GM10248 (cell line): ENCODE data around the gene IQCK.
A peak's percentile ranks its signal among the peaks of the same experiment; 100 is the strongest.

Source experiments
- CTCF ChIA-PET: fragments of 300-600 bp; sonication (Branson Sonifier 250); formaldehyde crosslinking; extraction: SDS; loops from one replicate; lab custom pipeline; 2021; ENCODE audit warnings: antibody characterized with exemption; lab: Yijun Ruan, JAX
- POLR2A ChIA-PET: fragments of 350-650 bp; sonication (Branson Sonifier 250); formaldehyde crosslinking; extraction: SDS; loops from one replicate; lab custom pipeline; 2020; ENCODE audit warnings: antibody characterized with exemption; lab: Yijun Ruan, JAX
- DNase-seq: peaks from one replicate; pipeline ENCODE4 v3.0.0; 2012; ENCODE audit errors: extremely low spot score
- TF ChIP-seq, protein P1 (sequence below): IDR thresholded peaks from 2 replicates; pipeline ENCODE4 v1.5.1; 2012; ENCODE audit warnings: mild to moderate bottlenecking, low read depth; ENCODE audit errors: extremely low read depth, missing control alignments, control extremely low read depth

The IQCK gene

DNA sequence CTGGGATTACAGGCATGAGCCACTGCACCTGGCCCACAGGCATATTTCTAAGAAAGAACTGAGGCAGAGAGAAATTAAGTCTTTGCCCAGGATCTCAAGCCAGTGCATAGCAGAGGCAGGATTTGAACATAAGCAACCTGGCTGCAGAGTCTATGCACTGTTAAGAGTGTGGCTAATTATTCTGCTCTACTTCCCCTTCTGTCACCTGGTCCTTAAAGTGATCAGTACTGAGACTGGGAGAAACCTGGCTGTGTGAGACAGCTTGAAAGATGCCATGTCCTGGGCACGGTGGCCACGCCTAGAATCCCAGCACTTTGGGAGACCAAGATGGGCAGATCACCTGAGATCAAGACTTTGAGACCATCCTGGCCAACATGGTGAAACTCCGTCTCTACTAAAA lies 58.1 kb downstream of the IQCK start:
- ChIA-PET POLR2A (no interaction called here), CTCF (no interaction called here)
- TF ChIP-seq, protein P1, sequence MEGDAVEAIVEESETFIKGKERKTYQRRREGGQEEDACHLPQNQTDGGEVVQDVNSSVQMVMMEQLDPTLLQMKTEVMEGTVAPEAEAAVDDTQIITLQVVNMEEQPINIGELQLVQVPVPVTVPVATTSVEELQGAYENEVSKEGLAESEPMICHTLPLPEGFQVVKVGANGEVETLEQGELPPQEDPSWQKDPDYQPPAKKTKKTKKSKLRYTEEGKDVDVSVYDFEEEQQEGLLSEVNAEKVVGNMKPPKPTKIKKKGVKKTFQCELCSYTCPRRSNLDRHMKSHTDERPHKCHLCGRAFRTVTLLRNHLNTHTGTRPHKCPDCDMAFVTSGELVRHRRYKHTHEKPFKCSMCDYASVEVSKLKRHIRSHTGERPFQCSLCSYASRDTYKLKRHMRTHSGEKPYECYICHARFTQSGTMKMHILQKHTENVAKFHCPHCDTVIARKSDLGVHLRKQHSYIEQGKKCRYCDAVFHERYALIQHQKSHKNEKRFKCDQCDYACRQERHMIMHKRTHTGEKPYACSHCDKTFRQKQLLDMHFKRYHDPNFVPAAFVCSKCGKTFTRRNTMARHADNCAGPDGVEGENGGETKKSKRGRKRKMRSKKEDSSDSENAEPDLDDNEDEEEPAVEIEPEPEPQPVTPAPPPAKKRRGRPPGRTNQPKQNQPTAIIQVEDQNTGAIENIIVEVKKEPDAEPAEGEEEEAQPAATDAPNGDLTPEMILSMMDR, result no peak
- DNase-seq, result peak; percentile 17

DNA sequence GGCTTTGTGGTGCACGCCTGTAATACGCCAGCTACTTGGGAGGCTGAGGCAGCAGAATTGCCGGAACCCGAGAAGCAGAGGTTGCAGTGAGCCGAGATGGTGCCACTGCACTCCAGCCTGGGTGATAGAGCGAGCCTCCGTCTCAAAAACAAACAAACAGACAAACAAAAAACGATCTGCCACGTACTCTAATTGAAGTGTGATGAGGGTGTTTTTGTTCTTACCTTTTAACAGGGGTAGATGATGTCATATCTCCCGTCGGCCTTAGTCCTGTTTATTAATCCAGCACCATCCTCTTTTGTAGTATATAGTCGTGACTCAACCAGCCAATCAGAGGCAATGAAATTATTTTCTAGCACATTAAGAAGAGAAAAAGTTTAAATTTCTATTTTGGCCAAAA lies 58.5 kb downstream of the IQCK start:
- ChIA-PET CTCF (no interaction called here), POLR2A (no interaction called here)
- TF ChIP-seq, protein P1, result no peak
- no peak for DNase-seq

DNA sequence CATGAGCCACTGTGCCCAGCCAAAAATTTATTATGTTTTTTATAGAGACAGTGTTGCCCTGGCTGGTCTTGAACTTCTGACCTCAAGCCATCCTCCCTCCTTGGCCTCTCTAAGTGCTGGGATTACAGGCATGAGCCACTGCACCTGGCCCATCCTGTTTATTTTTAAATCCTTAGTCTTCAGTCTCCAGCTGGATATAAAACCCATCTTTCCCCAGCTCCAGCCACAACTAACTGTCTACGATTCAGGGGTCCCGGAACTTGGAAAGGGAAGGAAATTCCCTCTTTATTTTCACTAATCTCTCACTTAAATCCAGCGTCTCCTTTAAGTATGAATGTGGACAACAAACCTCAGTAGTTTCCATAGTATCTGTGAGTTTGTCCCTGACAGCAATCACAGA lies 62.2 kb downstream of the IQCK start:
- no peak for DNase-seq
- TF ChIP-seq, protein P1, result no peak
- POLR2A ChIA-PET, result no interaction called here
- CTCF ChIA-PET, result interaction anchor here (2.0 kb wide), 1 partner anchor 8 kb away, joined by 4 read pairs; no protein-coding TSS in a partner anchor

DNA sequence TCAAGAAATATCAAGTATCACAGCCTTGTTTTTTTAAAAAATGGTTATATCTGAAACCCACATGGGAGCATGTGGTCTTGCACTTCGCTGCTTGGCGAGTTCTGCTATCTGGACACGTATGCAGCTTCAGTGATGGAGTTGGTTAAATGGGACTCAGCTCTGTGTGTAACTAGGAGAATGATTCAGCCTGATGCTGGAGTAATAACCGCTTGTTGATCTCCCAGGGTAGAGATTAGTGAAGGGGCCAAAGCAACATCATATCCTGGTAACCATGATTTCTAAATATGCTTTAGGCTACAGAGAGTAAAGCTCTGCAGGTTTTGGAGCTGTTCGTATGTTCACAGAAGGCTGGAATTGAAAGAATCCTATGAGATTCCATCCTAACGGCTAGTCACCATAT lies 63.2 kb downstream of the IQCK start:
- TF ChIP-seq, protein P1, result no peak
- POLR2A ChIA-PET, result no interaction called here
- CTCF ChIA-PET, result interaction anchor here (2.0 kb wide), 1 partner anchor 9 kb away, joined by 4 read pairs; no protein-coding TSS in a partner anchor
- no peak for DNase-seq

DNA sequence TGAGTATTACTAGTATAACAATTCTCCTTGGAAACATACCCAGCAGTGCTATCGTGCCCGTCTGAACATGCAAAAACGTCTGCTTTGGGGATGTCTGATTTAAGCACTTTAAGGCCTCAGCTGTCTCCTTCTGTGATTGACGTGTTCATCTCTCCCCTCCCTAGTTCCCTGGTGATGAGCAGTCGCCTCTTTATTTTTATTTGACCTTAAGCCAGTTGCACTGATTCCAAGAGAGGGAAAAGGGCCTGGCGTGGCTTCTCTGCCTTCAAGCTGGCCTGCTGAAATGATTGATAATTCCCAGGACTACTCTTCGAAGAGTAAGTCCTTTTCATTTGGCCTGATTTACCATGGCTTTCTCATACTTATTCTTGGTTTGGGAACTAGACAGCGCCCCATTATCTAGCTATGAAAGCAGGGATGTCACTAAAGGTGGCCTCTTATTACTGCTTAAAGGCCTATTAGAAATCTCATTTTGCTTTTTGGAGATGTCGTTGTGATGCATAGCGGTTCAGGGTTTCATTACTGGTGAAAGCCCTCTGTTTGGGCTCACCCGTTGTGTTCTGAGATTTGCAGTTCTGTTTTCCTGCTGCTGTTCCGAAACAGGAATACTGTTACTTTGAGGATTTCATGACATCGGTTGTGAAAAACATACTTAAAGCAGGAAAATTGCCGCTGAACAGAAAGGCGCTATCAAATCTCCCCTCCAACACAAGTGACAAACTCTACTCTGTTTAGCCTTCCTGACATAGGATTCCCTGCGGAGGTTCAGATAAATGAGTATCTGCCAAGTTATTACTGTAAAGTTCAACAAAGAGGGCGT lies 65.5 kb downstream of the IQCK start:
- no peak for DNase-seq
- ChIA-PET POLR2A (no interaction called here), CTCF (no interaction called here)
- TF ChIP-seq, protein P1, result no peak

DNA sequence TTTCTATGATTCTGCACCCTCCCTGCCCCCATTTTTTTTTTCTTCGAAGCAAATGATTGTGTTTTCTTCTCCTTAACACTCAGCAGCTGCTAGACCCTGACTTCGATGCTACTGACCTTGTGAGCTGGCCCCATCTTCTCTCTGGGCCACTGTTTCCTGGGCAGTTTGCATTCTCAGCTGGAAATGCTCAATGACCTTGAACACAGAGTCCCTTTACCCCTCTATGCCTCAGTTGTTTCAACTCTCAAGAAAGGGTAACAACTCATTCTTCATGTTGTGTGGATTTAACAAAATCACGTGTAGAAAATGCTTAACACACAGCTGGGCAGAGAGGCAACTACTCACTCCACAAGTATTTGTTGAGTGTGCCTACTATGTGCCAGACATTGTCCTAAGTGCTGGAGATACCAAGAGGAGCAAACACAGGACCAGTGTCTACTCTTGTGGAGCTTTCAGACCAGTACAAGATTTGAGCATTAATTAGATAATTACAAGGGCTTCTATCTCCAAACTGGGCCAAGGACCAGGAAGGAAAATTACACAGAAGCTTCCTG lies 66.2 kb downstream of the IQCK start:
- TF ChIP-seq, protein P1, result no peak
- CTCF ChIA-PET, result no interaction called here
- DNase-seq, result no peak
- POLR2A ChIA-PET, result no interaction called here
